Activated T-cell treated with anti-CD3 and anti-CD28 coated beads for 1 hour (primary cell): ENCODE measurements around the gene OR4D1.
"Not testable (repeated sequence)": the region's sequence is repeated elsewhere in the genome, so short reads cannot be mapped to it uniquely, and the experiment has no call there.

Experiments used
- DNase-seq: peaks from one replicate; pipeline ENCODE4 v3.0.0-alpha.2; 2020; ENCODE audit warnings: low read depth

The OR4D1 gene

DNA sequence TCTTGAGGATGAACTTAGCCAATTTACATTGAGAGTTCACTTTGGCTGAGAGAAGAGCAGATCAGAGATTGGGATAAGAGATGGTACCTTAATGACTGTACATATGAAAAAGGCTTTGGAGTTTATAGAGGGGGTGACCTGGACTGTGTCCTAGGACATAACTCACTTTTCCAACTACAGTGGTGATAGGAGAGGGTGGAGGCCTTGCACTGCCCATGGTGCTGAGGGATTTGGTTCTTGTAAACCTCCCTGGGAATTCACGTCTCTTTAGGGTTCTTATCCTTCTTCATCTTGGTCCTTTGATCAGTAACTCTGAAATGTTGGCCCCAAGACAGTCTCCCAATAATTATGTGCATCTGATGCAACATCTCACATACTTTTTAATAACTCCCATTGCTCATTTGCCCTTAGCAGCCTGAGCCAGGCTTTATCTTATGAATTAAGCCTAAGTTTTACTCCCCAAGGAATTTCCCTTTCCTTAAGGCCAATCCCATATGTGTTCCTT is at the start of gene OR4D1:
Gene OR4D1, plus strand, starts transcription at position 455 of the 505 bp plus-strand sequence. CDS start 6,770 bp downstream, outside the sequence.
- DNase-seq, result no peak

DNA sequence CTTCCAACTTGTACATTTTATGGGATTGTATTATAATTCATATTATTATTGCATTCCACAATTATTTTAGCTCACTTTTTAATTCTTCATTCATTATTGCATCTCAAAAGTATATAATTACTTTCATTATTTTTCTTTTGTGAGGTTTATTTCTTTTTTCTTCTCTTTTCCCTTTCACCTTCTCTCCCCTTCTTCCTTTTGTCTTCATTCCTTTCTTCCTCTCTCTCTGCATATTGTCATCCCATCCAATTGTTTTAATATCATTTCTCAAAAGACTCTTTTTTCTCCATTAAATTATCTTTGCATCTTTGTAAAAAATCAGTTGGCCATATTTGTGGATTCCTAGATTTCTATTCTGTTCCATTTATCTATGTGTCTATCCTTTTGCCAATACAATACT is 47.7 kb upstream of the OR4D1 start:
- no peak for DNase-seq

DNA sequence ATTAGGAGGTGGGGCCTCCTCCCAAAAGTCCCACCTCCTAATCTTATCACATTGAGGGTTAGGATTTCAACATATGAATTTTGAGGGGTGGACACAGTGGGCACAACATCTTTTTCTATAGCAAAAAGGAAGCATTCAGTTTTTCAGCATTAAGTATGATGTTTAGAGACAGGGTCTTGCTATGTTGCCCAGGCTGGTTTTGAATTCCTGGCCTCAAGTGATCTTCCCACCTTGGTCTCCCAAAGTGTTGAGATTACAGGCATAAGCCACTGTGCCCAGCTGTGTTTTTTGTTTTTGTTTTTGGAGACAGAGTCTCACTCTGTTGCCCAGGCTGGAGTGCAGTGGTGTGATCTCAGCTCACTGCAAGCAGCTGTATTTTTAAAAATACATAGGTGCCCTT is 46.3 kb upstream of the OR4D1 start:
- DNase-seq, result not testable (repeated sequence)

DNA sequence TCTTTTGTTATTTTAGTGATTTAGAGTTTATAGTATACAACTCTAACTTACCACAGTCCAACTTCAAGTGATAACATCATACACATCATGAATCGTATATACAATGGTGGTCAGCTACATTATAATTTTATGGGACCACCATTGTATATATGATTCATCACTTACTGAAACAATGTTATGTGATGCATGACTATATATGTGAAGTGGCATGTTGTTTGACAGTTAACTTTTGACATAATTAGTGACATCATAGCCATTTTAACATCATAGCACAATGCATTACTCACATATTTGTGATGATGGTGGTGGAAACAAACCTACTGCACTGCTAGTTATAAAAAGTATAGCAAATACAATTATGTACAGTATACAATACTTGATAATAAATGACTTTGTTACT is 43.1 kb upstream of the OR4D1 start:
- DNase-seq, result no peak

DNA sequence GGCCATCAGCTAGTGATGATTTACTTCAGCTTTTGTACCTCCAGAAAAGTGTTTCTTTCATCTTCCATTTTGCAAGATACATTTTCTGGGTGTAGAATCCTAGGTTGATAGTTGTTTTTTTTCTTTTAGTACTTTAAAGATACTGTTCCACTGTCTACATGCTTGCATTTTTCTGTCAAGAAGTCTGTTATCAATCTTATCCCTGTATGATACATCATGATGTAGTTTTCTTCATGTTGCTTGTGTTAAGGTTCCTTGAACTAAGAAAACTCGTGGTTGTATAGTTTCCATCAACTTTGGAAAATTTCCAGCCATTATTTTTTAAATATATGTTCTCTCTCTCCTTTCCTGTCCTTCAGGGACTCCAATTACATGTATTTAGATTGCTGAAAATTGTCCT is 40.9 kb upstream of the OR4D1 start:
- no peak for DNase-seq

DNA sequence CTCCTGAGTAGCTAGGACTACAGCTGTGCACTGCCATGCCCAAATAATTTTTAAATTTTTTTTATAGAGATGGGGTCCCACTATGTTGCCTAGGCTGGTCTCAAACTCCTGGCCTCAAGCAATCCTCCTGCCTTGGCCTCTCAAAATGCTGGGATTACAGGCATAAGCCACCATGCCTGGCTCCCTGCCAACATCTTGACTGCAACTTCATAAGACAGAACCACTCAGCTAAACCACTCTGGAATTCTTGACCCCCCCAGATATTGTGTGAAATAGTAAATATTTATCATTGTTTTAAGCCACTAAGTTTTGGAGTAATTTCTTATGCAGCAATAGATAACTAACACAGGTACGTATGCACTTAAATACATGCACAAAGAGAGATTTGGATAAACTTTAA is 39.0 kb upstream of the OR4D1 start:
- DNase-seq, result no peak

DNA sequence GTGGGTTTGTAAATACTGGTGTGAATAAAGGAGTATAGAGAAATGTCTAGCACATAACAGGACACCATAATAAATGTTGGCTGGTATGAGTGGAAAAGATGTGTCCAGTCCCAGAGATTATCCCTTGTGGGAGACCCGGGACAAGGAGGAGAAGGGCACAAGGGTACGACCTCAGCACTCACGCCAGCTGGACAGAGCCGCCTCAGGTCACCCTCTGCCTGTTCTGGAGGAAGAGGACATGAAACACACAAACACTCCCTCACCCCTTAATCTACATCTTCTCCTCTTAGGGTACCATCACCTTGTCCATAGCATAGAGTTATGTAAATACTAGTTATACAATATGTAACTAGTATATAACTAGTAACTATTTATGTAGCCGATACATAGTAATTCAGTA is 38.2 kb upstream of the OR4D1 start:
- DNase-seq, result no peak

DNA sequence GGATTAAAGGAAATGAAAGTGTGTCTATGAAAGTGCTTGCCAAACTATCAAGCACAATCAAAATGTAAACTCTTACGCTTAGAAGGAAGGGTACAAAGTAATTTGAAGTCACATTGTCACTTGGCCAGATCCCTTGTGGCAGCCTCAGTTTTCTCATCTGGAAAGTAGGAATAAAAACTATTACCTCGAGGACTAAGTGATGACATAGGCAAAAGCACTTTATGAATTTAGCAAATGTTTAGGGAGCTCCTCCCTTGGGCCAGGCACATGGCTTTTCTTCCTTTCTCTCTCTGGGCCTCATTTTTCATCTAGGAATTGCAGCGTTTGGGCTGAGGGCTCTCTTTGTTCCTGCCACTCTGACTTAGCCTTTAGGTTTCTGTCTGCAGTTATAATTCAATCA is 36.5 kb upstream of the OR4D1 start:
- no peak for DNase-seq

DNA sequence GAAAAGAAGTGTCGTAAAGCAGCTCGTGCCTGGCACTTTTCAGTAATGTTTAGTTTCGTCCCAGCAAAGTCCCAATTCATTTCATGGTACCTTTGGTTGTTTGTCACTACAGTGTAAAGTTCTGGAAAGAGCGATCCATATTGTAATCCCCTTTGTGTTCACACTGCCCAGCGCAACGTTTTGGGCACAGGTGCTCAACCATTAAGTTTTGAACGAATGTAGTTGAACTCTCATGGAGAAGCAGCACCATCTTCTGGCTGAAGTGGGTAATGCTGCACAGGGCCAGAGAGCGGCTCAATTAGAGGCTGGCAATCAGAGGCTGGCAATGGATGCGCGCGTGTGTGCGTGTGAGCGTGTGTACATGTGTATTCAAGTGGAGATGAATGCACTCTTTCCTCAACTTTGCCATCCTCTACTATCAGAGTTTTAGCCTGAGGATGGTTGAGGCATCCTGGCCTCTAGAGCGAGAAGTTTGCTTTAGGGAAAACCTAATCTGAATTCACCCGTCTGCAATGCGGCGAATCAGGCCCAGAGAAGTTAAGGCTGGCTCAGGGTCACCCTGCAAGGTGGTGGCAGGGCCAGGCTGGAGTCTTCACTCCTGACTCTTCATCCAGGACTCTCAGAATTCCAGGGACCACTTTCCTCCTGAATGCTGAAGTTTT is 35.1 kb upstream of the OR4D1 start:
- peak; percentile 86 for DNase-seq

DNA sequence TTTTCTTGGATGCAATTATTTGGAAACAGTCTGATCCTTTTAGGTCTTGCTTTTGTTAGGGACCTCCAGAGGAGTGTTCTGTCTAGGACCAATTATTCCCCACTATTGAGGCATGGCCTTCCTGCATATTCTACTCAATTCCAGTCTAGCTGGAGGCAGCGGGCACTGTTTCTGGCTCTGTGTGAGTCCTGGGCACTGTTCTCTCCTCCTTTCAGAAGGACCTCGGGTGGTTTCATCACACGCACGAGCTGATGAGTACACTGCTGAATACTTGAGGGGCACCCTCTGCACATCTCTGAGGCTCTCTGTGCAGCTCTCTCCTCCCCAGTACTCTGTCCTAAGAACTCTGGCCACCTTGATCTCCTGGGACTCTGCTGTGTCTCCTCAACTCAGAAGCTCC is 34.2 kb upstream of the OR4D1 start:
- DNase-seq, result no peak

DNA sequence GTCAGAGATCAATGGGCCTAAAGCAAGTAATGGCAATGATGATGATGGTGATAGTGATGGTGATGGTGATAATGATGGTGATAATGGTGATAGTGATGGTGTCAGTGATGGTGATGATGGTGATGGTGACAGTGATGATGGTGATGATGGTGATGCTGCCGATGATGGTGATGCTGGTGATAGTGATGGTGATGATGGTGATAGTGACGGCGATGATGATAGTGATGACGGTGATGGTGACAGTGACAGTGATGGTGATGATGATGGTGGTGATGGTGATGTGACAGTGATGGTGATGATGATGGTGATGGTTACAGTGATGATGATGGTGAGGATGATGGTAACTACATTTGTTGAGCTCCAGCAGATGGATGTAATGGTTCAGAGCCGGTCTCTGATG is 30.8 kb upstream of the OR4D1 start:
- DNase-seq, result no peak

DNA sequence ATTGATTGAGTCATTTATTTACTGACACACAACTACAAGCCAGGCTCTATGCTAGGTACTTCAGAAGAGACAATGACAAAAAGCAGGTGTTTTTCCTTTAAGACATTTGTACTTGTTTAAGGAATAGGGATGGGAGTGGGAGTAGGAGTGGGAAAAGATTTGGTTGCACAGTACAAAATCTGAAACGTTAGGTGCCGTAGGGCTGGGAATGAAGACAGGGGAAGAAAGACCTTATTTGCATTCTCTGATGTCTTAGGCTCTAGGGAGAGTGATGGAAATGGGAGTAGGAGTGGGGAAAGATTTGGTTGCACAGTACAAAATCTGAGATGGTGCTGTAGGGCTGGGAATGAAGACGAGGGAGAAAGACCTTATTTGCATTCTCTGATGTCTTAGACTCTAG is 28.7 kb upstream of the OR4D1 start:
- DNase-seq, result no peak

DNA sequence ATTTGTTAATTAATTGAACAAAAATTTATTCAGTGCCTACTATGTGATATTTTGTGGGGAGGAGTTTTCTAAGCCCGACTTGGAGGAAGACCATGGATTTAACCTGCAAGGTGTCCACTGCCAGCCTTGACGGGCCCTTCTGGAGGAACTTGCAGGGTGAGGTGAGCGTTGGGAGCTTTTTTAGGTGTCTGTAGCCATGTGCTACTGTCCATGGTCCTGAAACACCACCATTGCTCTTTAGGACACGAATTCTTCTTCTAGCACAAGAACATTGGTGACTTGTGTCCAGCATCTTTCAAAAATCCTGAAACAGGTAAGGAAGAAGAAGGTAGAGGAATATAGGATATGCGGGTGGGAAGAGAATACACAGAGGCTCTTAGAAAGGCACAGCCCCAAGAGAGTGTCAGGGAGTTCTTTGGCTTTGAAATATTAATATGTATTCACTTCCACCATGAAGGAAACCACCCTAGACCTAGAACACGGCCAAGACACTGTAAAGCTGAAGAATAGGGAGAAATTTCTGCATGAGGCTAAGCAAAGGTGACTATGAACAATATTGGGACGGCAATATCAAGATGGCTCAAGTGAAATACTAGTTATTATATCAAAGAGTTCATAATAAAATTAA is 27.9 kb upstream of the OR4D1 start:
- peak; percentile 22 for DNase-seq

DNA sequence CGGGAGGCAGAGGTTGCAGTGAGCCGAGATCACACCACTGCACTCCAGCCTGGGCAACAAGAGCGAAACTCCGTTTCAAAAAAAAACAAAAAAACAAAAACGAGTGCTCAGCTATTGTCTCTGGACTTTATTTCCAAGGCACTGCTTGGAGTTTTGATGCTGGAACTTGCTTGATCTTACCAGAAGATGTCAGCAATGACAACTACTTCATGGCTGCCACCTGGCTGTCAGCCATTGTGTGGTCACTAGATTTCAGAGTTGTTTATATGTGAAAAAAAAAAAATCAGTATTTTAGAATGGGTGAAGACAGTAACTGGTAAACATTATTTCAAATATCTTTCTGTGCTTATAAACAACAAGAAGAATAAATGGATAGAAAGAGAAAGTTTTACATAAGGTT is 26.3 kb upstream of the OR4D1 start:
- no peak for DNase-seq

DNA sequence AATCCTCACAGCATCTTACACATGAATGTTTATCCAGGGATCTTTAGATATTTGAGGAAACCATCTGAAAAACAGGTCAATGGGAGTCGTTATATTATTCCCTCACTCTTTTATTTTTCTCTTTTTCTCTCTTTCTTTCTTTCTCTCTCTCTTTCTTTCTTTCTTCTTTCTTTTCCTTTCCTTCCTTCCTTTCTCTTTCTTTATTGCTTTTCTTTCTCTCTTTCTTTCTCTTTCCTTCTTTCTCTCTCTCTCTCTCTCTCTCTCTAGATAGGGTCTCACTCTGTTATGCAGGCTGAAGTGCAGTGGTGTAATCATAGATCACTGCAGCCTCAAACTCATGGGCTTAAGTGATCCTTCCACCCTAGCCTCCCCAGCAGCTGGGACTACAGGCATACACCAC is 20.3 kb upstream of the OR4D1 start:
- no peak for DNase-seq

DNA sequence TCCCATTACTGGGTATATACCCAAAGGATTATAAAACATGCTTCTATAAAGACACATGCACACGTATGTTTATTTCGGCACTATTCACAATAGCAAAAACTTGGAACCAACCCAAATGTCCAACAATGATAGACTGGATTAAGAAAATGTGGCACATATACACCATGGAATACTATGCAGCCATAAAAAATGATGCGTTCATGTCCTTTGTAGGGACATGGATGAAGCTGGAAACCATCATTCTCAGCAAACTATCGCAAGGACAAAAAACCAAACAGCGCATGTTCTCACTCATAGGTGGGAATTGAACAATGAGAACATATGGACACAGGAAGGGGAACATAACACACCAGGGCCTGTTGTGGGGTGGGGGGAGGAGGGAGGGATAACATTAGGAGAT is 15.5 kb upstream of the OR4D1 start:
- DNase-seq, result not testable (repeated sequence)

DNA sequence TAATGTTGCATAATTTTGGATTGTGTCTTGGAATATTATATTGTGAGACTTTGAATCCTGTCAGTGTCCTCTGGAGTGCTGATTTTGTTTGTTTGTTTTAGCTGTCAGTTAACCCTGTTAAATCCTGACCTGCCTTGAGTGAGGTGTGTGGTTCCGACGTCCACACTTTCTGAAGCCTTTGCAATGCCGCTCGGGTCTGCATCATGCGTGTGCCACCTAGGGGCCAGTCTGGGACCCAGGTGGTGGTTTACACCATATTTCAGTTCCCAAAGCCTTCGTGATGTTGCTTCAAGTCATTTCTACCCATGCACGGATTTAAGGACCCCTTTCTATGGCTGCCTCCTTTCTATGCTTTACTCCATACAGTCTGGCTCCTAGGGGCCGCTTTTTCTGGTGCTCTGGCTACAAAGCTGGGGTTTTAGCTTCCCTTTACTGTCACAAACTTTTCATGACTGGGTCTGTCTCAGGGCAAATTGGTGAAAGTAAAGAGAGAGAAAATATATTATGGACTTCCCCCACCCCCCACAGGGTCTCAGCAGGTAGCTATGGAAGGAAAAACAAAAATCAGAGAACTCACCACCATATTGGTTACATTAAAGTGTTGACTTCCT is 11.4 kb upstream of the OR4D1 start:
- no peak for DNase-seq

DNA sequence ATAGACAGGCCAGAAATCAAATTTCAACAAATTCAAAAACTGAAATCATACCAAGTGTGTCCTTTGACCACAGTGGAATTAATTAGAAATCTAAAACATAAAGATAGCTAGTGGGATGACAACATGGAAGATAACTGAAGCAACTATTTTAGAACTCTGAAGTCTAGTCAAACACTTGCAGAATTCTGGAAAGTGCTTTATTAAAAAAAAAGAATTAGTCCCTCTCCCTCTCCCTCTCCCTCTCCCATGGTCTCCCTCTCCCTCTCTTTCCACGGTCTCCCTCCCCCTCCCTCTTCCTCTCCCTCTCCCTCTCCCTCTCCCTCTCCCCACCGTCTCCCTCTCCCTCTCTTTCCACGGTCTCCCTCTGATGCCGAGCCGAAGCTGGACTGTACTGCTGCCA is 6.7 kb upstream of the OR4D1 start:
- DNase-seq, result no peak

DNA sequence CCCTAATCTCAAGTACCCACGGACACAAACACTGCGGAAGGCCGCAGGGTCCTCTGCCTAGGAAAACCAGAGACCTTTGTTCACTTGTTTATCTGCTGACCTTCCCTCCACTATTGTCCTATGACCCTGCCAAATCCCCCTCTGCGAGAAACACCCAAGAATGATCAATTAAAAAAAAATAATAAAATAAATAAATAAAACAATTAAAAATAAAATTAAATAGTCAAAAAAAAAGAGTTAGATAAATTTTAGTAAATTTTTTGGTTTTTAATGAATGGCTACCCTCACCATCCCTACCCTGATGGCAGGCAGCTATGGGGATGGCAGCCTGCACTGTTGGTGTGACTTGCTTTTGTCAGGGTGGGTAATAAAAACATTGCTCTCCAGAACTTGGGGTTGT is 4.8 kb upstream of the OR4D1 start:
- DNase-seq, result not testable (repeated sequence)

DNA sequence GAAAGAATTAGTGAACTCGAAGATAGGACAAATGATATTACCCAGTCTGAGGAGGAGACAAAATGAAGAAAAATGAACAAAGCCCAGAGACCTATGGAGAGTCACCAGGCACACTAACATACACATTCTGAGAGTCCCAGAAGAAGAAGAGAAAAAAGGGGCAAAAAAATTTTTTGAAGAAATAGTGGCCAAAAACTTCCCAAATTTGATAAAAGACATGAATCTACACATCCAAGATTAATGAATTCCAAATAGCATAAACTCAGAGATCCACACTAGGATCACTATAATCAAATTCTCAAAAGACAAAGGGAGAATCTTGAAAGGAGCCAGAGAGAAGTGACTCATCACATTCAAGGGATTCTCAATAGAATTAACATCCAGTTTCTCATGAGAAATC is 3.4 kb upstream of the OR4D1 start:
- DNase-seq, result no peak

DNA sequence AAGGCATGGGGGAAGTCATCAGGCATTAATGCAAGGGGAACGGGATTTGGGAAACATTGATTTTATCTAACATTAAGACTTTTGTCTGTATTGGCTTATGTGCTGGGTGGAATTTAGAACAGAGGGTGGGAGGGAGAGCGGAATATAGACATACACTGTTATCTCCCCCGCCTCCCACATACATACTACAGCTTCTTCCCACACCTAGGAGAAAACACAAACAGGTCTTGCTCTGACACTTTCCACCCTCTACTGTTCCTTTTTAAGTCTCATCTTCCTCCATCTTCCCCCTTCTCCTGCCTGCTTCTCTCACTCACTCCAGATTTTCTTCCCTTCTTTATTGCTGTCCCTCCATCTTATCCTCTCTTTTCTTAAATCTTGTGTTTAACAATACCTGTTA is 425 bp downstream of the OR4D1 start:
- DNase-seq, result no peak

DNA sequence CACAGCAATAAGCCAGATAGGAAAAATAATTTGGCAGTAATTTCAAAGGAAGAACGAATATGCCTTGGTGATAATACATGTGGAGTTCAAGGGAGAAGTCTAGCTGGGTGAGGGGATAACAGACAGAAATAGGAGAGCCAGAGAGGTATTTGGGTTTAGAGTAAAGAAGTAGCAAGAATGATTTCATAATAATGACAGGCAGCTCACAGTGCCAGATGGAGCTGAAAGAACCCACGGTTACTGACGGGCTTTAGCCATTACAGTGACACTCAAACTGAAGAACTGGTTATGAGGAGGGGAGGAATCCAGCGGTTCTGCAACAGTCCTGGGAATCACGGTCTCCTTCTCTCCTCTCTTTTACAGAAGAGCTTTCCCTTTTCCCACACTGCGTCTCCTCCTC is 2.2 kb downstream of the OR4D1 start:
- no peak for DNase-seq

DNA sequence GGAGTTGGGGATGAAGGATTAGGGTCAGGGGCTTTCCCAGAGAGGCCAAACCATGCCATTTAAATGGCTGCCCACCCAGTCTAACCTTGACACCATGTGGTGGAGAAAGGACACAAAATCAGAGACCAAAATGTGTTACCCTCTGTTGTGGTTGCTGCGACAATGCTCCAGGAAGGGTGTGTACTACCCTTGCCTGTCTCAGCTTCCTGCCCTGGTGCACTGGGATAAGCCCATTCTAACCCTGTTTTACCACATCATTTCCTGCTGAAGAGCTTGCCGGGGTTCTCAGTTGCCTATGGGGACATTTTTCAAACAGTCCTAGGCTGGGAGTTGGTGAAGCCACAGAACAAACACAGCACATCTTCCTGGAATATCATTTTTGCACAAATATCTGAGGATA is 4.9 kb downstream of the OR4D1 start:
- DNase-seq, result peak; percentile 38

DNA sequence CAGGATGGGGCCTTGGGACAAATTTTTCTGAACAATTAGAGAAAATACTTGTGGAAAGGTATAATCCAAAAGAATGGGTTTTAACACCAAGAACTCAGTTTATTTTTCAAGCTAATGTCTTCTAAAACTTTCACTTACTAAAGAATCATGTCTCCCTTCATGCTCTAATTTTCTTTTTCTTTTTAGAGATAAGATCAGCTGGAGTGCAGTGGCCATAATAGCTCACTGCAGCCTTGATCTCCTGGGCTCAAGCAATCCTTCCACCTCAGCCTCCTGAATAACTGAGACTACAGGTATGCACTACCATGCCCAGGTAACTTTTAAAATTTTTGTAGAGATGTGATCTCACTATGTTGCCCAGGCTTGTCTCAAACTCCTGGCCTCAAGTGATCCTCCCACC is 5.5 kb downstream of the OR4D1 start:
- DNase-seq, result no peak
